Tibial nerve (tissue), 3 donors: ENCODE data around the gene MAP3K20.
"Not testable (repeated sequence)": the region's sequence is repeated elsewhere in the genome, so short reads cannot be mapped to it uniquely, and the experiment has no call there.

ENCODE experiments used
- POLR2A ChIP-seq, 2 donors: fragments of 450-650 bp; IDR thresholded peaks; one replicate each; pipeline ENCODE4 v1.6.1; 2017; ENCODE audit warnings: antibody characterized with exemption in 2 of 2, mild to moderate bottlenecking in 2 of 2, moderate library complexity in 2 of 2
- TF ChIP-seq, protein P1 (sequence below), 5 experiments: fragments of 200-600 bp in 3 of 5; fragments of 450-650 bp in 2 of 5; sonication (generic) in 3 of 5; IDR thresholded peaks; one replicate each; pipeline ENCODE4 v1.5.1; 2016 to 2019; ENCODE audit warnings: antibody characterized with exemption in 5 of 5, mild to moderate bottlenecking in 3 of 5, moderate library complexity in 2 of 5

DNA sequence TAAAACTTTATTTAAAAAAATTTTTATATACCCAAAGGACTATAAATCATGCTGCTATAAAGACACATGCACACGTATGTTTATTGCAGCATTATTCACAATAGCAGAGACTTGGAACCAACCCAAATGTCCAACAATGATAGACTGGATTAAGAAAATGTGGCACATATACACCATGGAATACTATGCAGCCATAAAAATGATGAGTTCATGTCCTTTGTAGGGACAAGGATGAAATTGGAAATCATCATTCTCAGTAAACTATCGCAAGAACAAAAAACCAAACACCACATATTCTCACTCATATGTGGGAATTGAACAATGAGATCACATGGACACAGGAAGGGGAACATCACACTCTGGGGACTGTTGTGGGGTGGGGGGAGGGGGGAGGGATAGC, 18.0 kb downstream of the MAP3K20 start:
- TF ChIP-seq, protein P1, sequence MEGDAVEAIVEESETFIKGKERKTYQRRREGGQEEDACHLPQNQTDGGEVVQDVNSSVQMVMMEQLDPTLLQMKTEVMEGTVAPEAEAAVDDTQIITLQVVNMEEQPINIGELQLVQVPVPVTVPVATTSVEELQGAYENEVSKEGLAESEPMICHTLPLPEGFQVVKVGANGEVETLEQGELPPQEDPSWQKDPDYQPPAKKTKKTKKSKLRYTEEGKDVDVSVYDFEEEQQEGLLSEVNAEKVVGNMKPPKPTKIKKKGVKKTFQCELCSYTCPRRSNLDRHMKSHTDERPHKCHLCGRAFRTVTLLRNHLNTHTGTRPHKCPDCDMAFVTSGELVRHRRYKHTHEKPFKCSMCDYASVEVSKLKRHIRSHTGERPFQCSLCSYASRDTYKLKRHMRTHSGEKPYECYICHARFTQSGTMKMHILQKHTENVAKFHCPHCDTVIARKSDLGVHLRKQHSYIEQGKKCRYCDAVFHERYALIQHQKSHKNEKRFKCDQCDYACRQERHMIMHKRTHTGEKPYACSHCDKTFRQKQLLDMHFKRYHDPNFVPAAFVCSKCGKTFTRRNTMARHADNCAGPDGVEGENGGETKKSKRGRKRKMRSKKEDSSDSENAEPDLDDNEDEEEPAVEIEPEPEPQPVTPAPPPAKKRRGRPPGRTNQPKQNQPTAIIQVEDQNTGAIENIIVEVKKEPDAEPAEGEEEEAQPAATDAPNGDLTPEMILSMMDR (IDR thresholded peaks at IDR 0.05), result not testable (repeated sequence)
- TF ChIP-seq POLR2A (IDR thresholded peaks at IDR 0.05), result not testable (repeated sequence)
